HL-60/S4 (cell line): ENCODE results near the gene ANKLE2.
"Not testable (repeated sequence)": the region's sequence is repeated elsewhere in the genome, so short reads cannot be mapped to it uniquely, and the experiment has no call there.

ENCODE experiments used
- in situ Hi-C: fragments of 300-500 bp; cut with MboI; formaldehyde crosslinking; loops from 2 replicates; pipeline ENCODE4 v1.14.3; 2022; ENCODE audit warnings: low sequenced_read_pairs

The ANKLE2 gene

GRCh38 chr12:132761032-132761920, at the start of gene ANKLE2:
ANKLE2 (minus strand) TSS chr12:132761832; CDS start chr12:132761798, 34 bp downstream.
- in situ Hi-C loops = no loop called here

- in situ Hi-C loops = not testable (repeated sequence)
Measured at GRCh38 chr12:132809391-132809790, 47.8 kb upstream of the ANKLE2 start.

- in situ Hi-C loops = no loop called here
Measured at GRCh38 chr12:132807295-132808092, 45.9 kb upstream of the ANKLE2 start.

GRCh38 chr12:132806857-132807256, 45.2 kb upstream of the ANKLE2 start:
- in situ Hi-C loops = no loop called here

GRCh38 chr12:132804426-132804861, 42.8 kb upstream of the ANKLE2 start:
- in situ Hi-C loops = no loop called here

- in situ Hi-C loops = no loop called here
Measured at GRCh38 chr12:132803888-132804287, 42.3 kb upstream of the ANKLE2 start.

- in situ Hi-C loops = no loop called here
Measured at GRCh38 chr12:132803125-132803524, 41.5 kb upstream of the ANKLE2 start.

- in situ Hi-C loops = no loop called here
Measured at GRCh38 chr12:132801741-132802140, 40.1 kb upstream of the ANKLE2 start.

- in situ Hi-C loops = no loop called here
Measured at GRCh38 chr12:132798836-132799235, 37.2 kb upstream of the ANKLE2 start.

GRCh38 chr12:132797820-132798570, 36.4 kb upstream of the ANKLE2 start:
- in situ Hi-C loops = no loop called here

- in situ Hi-C loops = no loop called here
Measured at GRCh38 chr12:132795847-132796246, 34.2 kb upstream of the ANKLE2 start.

- in situ Hi-C loops = not testable (repeated sequence)
Measured at GRCh38 chr12:132791940-132792339, 30.3 kb upstream of the ANKLE2 start.

GRCh38 chr12:132789099-132789471, 27.5 kb upstream of the ANKLE2 start:
- in situ Hi-C loops = no loop called here

- in situ Hi-C loops = no loop called here
Measured at GRCh38 chr12:132788375-132789098, 26.9 kb upstream of the ANKLE2 start.

GRCh38 chr12:132787877-132788276, 26.2 kb upstream of the ANKLE2 start:
- in situ Hi-C loops = no loop called here

- in situ Hi-C loops = no loop called here
Measured at GRCh38 chr12:132786192-132786591, 24.6 kb upstream of the ANKLE2 start.

GRCh38 chr12:132784580-132784979, 22.9 kb upstream of the ANKLE2 start:
- in situ Hi-C loops = no loop called here

GRCh38 chr12:132783917-132784531, 22.4 kb upstream of the ANKLE2 start:
- in situ Hi-C loops = no loop called here

GRCh38 chr12:132781938-132782337, 20.3 kb upstream of the ANKLE2 start:
- in situ Hi-C loops = no loop called here

GRCh38 chr12:132779781-132780353, 18.2 kb upstream of the ANKLE2 start:
- in situ Hi-C loops = no loop called here
